GM23248 (cell line): ENCODE data around the gene NOTUM. TPM values are rescaled to one million over a fixed set of nuclear protein-coding genes. Genes with fewer than 3 reads are reported as not detected.

Experiments used
- DNase-seq: peaks from one replicate; pipeline ENCODE4 v3.0.0-alpha.2; 2015
- H2AFZ ChIP-seq: fragments of 200-600 bp; sonication (generic); 2 replicates; pipeline ENCODE4 v1.6.1; 2016; ENCODE audit warnings: antibody characterized with exemption
- H3F3A ChIP-seq: fragments of 200-600 bp; sonication (generic); 2 replicates; pipeline ENCODE4 v1.6.1; 2016; ENCODE audit warnings: mild to moderate bottlenecking, antibody characterized with exemption, mixed run types; ENCODE audit not compliant: insufficient read depth
- H3K27ac ChIP-seq: fragments of 200-600 bp; sonication (generic); 2 replicates; pipeline ENCODE4 v1.5.1; 2016; ENCODE audit warnings: mild to moderate bottlenecking
- H3K27me3 ChIP-seq: fragments of 200-600 bp; sonication (generic); replicated peaks from 2 replicates; pipeline ENCODE4 v1.6.1; 2016; ENCODE audit warnings: mild to moderate bottlenecking; ENCODE audit not compliant: insufficient read depth
- H3K36me3 ChIP-seq: fragments of 200-600 bp; sonication (generic); 2 replicates; pipeline ENCODE4 v1.6.1; 2016; ENCODE audit warnings: low read depth, mild to moderate bottlenecking
- H3K4me1 ChIP-seq: fragments of 200-600 bp; sonication (generic); 2 replicates; pipeline ENCODE4 v1.6.1; 2016; ENCODE audit warnings: mild to moderate bottlenecking; ENCODE audit not compliant: insufficient read depth
- H3K4me2 ChIP-seq: fragments of 200-600 bp; sonication (generic); one replicate; pipeline ENCODE4 v1.6.1; 2016; ENCODE audit warnings: mild to moderate bottlenecking; ENCODE audit not compliant: unreplicated experiment
- H3K4me3 ChIP-seq: fragments of 200-600 bp; sonication (generic); 2 replicates; pipeline ENCODE4 v1.5.1; 2016; ENCODE audit warnings: mild to moderate bottlenecking
- H3K79me2 ChIP-seq: fragments of 200-600 bp; sonication (generic); 2 replicates; pipeline ENCODE4 v1.6.1; 2016; ENCODE audit warnings: mild to moderate bottlenecking; ENCODE audit not compliant: insufficient read depth
- H3K9ac ChIP-seq: fragments of 200-600 bp; sonication (generic); 2 replicates; pipeline ENCODE4 v1.6.1; 2016; ENCODE audit warnings: mild to moderate bottlenecking
- H3K9me2 ChIP-seq: fragments of 200-600 bp; sonication (generic); 2 replicates; pipeline ENCODE4 v1.6.1; 2016; ENCODE audit warnings: mixed run types, mild to moderate bottlenecking, moderate library complexity; ENCODE audit not compliant: insufficient read depth
- H3K9me3 ChIP-seq: fragments of 200-600 bp; sonication (generic); one replicate; pipeline ENCODE4 v1.6.1; 2017; ENCODE audit warnings: low read depth
- H4K20me1 ChIP-seq: fragments of 200-600 bp; sonication (generic); 2 replicates; pipeline ENCODE4 v1.6.0; 2016; ENCODE audit not compliant: insufficient read depth
- EZH2 ChIP-seq: fragments of 200-600 bp; sonication (generic); IDR thresholded peaks from 2 replicates; pipeline ENCODE4 v1.6.1; 2018; ENCODE audit warnings: antibody characterized with exemption, mild to moderate bottlenecking; ENCODE audit not compliant: insufficient read depth, poor library complexity, severe bottlenecking
- EZH2phosphoT487 ChIP-seq: fragments of 200-600 bp; sonication (generic); IDR thresholded peaks from 2 replicates; pipeline ENCODE4 v1.6.1; 2018; ENCODE audit warnings: antibody characterized with exemption, moderate library complexity, mild to moderate bottlenecking, low read depth; ENCODE audit not compliant: insufficient read depth
- WGBS, 2 experiments: methylation state at CpG; one replicate each; pipeline ENCODE4 v1.1.6; 2015 to 2017; ENCODE audit warnings: low lambda C conversion rate in 2 of 2, low coverage in 1 of 2; ENCODE audit errors: missing lambda C conversion rate in 2 of 2; 5-methylcytosine and 5-hydroxymethylcytosine counted together
- in situ Hi-C: fragments of 300-500 bp; cut with MboI; formaldehyde crosslinking; loops from 2 replicates; pipeline ENCODE4 v1.15.0; 2020
- polyA plus RNA-seq: library from polyadenylated mRNA; unstranded; fragments of >200 nt; fragmentation: Nextera tagmentation; extraction: Ambion mirVana; gene quantifications from 2 replicates; pipeline ENCODE4 v1.2.1, GENCODE V29; 2016
- total RNA-seq: library from RNA; depleted of rRNA; stranded (reverse); fragments of >200 nt; shearing (Covaris generic); gene quantifications from 2 replicates; pipeline ENCODE4 v1.2.3, GENCODE V29; 2014

NOTUM gene
- total and polyA plus RNA-seq, 2 experiments from 2014 or later = not detected

- DNase-seq = no peak
- Histone ChIP-seq H3K4me3 (no peak overlapping the region), H3K27ac (no peak overlapping the region), H3K9ac (no peak overlapping the region), H3F3A (peaks cover 8% of the 10 kb centered on the region), H3K79me2 (no peaks in the 10 kb centered on the region), H3K4me1 (peaks cover 20% of the 10 kb centered on the region), H3K36me3 (no peaks in the 10 kb centered on the region), H2AFZ (no peak overlapping the region), H3K4me2 (no peak overlapping the region), H3K9me2 (no peaks in the 10 kb centered on the region), H4K20me1 (no peaks in the 10 kb centered on the region), H3K9me3 (no peaks in the 10 kb centered on the region), H3K27me3 (no peaks in the 10 kb centered on the region)
- TF ChIP-seq EZH2phosphoT487 (no peak), EZH2 (no peak)
- in situ Hi-C loops = no loop called here
- WGBS, 2 experiments = 80 to 85% methylated on average over 29 to 34 of the region's 36 CpGs
Measured at GRCh38 chr17:81999976-82000802, 39.2 kb upstream of the NOTUM start.

- in situ Hi-C loops = no loop called here
- DNase-seq = no peak
- no peaks in the 10 kb centered on the region for H4K20me1 ChIP-seq
Measured at GRCh38 chr17:81999587-81999975, 38.6 kb upstream of the NOTUM start.

GRCh38 chr17:81998691-81999438 is 37.9 kb upstream of the NOTUM start:
- TF ChIP-seq EZH2phosphoT487 (no peak), EZH2 (no peak)
- Histone ChIP-seq H3K27ac (no peak overlapping the region), H4K20me1 (no peaks in the 10 kb centered on the region), H3K9me3 (no peaks in the 10 kb centered on the region), H3K4me3 (no peak overlapping the region), H3F3A (peaks cover 8% of the 10 kb centered on the region), H2AFZ (no peak overlapping the region), H3K9me2 (no peaks in the 10 kb centered on the region), H3K4me1 (peaks cover 9% of the 10 kb centered on the region), H3K36me3 (no peaks in the 10 kb centered on the region), H3K27me3 (no peaks in the 10 kb centered on the region), H3K9ac (no peak overlapping the region), H3K4me2 (no peak overlapping the region), H3K79me2 (no peaks in the 10 kb centered on the region)
- in situ Hi-C loops = no loop called here
- no peak for DNase-seq
- 87 to 89% methylated on average over 14 of the region's 14 CpGs for whole genome bisulfite sequencing, 2 experiments

More at GRCh38 chr17:81999587-81999975, 38.6 kb upstream of the NOTUM start:
- Histone ChIP-seq H3K27ac (no peak overlapping the region), H2AFZ (no peak overlapping the region), H3F3A (peaks cover 8% of the 10 kb centered on the region), H3K9me2 (no peaks in the 10 kb centered on the region), H3K4me2 (no peak overlapping the region), H3K9me3 (no peaks in the 10 kb centered on the region), H3K9ac (no peak overlapping the region), H3K4me1 (peaks cover 16% of the 10 kb centered on the region), H3K4me3 (no peak overlapping the region), H3K27me3 (no peaks in the 10 kb centered on the region), H3K79me2 (no peaks in the 10 kb centered on the region), H3K36me3 (no peaks in the 10 kb centered on the region)
- WGBS, 2 experiments = 81 to 89% methylated on average over 12 of the region's 12 CpGs
- no peak for TF ChIP-seq EZH2phosphoT487
- TF ChIP-seq EZH2 = no peak

- TF ChIP-seq EZH2phosphoT487 (no peak), EZH2 (no peak)
- H3K27ac ChIP-seq = no peak overlapping the region
- no peak overlapping the region for H3K4me3 ChIP-seq
- H3F3A ChIP-seq = peaks cover 8% of the 10 kb centered on the region
- no peaks in the 10 kb centered on the region for H3K79me2 ChIP-seq
- H3K27me3 ChIP-seq = no peaks in the 10 kb centered on the region
- H3K9ac ChIP-seq = no peak overlapping the region
- no peaks in the 10 kb centered on the region for H3K9me2 ChIP-seq
- H3K9me3 ChIP-seq = no peaks in the 10 kb centered on the region
- in situ Hi-C loops = no loop called here
- no peak for DNase-seq
- no peak overlapping the region for H3K4me2 ChIP-seq
- no peaks in the 10 kb centered on the region for H3K36me3 ChIP-seq
- no peak overlapping the region for H2AFZ ChIP-seq
- 96 to 97% methylated on average over 7 of the region's 7 CpGs for WGBS, 2 experiments
- peaks cover 6% of the 10 kb centered on the region for H3K4me1 ChIP-seq
- H4K20me1 ChIP-seq = no peaks in the 10 kb centered on the region
Measured at GRCh38 chr17:81998212-81998611, 37.2 kb upstream of the NOTUM start.
